Measurements from ENCODE around the gene SELENOW.
A peak's percentile ranks its signal among the peaks of the same experiment; 100 is the strongest.
"Not testable (repeated sequence)": the region's sequence is repeated elsewhere in the genome, so short reads cannot be mapped to it uniquely, and the experiment has no call there.

The SELENOW gene

DNA sequence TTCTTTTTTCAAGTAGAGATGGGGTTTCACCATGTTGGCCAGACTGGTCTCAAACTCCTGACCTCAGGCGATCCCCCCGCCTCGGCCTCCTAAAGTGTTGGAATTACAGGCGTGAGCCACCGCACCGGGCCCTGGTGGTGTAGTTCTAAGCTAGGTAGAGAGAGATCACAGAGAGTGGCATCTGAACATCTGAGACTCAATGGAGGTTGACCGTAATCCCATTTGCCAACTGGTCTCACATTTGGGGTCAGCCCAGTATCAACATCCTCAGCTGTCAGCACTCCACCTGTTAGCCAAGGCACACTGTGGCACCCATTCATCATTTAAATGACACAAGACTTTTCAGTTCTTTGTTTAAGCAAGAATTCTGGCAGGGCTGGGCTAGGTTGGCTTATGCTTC lies 8.1 kb downstream of the SELENOW start:
- no peak for DNase-seq

DNA sequence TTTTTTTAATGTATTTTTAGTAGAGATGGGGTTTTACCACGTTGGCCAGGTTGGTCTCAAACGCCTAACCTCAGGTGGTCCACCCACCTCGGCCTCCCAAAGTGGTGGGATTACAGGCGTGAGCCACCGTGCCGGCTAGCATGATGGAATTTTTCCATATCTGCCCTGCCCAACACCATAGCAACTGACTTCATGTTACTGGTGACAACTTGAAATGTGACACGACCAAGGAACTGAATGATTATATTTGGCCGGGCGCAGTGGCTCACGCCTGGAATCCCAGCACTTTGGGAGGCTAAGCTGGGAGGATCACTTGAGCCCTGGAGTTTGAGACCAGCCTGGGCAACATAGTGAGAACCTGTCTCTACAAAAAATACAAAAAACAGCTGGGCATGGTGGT lies 8.8 kb downstream of the SELENOW start:
- not testable (repeated sequence) for DNase-seq

DNA sequence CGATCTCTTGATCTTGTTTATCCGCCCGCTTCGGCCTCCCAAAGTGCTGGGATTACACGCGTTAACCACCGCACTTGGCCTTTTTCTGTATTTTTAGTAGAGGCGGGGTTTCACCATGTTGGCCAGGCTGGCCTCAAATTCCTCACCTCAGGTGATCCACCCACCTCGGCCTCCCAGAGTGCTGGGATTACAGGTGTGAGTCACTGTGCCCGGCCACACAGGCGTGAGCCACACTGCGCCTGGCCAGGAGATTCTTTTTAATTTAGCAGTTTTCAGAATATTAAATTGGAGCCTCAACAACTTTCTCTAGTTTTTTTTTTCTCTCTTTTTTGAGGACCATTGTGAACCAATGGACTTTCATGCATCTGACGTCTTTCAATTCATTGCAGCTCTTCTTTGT lies 11.3 kb downstream of the SELENOW start:
- DNase-seq: not testable (repeated sequence)

DNA sequence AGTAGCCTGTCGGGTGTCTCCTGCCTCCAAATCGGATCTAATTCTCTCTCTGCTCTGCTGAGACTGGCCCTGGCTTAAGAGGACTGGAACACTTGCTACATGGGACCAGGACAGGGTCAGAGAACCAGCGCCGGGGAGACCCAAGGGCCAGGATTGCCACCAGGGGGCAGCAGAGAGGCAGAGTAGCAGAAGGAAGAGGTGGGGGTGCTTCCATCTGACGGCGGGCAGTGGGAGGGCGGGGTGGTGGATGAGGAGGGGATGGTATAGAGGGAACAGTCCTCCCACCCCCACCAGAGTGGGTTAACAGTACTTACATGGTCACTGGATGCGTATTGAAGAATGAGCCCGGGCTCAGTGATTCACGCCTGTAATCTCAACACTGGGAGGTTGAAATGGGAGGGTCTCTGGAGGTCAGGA lies 11.9 kb downstream of the SELENOW start:
- peak; percentile 47 for DNase-seq

DNA sequence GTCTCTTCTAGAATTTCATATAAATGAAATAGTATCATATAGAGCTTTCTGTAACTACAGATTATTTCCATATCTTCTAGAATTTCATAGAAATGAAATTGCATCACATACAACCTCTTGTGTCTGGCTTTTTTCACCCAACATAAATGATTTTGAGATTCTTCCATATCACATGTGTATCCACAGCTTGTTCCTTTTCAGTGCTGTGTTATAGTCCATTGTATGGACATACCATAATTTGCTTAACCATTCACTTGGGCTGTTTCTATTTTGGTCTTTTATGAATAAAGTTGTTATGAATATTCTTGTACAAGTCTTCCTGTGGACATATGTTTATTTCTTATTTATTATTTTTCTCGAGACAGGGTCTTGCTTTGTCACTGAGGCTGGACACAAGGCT lies 14.1 kb downstream of the SELENOW start:
- no peak for DNase-seq

DNA sequence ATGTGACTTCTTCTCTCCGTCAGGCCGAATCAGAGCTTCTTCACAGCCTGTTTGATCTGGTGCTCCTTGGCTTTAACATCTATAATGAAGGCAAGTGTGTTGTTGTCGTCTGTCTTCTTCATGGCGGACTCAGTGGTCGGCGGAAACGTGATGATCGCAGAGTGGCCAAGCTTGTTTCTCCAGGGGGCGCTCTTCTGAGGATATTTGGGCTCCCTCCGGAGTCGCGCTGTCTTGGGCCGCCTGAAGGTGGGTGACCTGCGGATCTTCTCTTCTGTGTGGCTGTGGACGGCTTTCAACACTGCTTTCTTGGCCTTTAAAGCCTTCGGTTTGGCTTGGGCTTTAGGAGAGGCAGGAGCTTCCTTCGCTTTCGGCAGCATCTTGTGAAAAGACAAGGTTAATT lies 16.0 kb downstream of the SELENOW start:
- no peak for DNase-seq

DNA sequence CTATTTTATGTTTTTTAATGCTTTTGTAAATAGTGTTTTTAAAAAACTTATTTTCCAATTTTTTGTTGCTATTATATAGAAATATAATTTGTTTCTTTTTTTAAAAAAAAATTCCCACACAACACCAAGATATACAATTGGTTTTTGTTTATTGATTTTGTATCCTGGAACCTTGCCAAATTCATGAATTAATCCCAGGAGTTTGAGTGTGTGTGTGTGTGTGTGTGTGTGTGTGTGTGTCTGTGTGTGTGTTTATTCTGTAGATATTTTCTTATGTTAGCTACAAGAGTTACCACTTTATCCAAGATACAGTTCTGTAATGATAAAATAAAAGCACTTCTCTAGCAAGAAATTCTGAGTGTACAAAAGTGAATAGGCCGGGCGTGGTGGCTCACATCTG lies 18.3 kb downstream of the SELENOW start:
- DNase-seq: no peak

DNA sequence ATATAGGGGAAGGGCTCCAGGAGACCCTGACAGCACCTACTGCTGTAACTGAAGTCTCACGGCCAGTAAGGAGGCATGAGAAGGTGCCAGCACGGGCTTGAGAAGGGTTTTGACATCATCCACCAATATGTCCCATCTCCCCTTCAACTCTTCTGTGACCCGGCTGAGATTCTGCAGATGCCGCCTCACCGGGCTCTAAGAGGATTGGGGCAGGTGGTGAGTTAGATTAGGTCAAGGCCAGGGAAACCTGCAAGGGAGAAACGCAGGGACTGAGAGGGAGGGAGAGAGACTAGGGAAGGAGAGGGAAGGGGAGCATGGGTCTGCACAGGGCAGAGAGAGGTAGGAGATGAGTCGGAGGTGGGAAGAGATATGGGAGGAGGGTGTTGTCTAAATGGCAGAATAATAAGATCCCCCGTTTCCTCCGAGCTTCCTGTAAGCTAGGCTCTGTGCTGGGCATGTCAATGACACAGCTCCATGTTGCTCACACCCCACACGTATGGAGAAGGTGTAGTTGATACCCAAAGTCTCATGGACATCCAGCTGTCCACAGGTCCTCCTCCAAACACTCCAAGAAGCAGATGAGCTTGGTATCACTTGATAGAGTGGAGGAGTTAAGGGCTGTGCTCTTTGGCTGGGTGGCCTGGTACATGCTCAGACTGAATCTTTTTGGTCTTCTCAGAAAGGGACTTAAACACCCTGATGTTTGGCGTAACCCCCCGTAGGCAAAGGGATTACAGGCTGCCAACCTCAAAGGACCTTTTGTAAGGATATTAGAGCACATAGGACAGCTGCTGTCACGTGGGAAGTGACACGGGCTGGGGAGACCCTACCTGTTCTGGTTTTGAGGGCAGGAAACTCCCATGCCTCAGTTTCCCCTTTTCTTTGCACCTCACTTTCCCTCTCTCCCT lies 19.7 kb downstream of the SELENOW start:
- no peak for DNase-seq

DNA sequence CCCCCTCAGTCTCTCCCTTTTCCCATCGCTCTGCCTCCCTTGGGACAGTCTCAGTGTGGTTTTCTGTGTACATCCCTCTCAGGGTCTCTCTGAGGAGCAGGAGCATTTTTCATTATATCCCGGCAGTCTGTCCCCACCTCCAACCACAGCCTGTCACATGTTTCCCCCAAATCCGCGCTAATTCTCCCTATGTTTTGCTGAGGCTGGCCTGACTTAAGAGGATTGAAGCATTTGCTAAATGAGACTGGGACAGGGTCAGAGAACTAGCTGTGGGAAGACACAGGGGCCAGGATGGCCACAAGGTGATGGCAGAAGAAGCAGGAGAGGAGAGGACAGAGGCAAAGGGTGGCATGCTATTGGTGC lies 20.4 kb downstream of the SELENOW start:
- no peak for DNase-seq

DNA sequence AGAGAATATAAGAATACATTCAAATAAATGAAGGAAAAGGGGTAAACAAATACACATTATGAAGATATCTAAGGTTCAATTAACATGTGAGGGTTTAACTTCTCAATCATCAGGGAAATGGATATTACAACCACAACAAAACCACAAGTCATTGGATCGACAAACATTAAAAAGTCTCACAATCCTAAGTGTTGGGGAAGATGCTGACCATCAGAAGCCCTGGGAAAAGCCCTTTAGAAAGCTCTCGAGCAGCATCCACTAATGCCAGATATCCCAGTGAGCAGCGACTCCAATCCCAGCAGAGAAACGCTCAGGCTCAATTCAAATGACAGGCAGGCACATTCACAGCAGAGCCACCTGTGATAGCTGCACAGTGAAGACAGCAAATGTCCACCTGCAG lies 22.8 kb downstream of the SELENOW start:
- DNase-seq: no peak

DNA sequence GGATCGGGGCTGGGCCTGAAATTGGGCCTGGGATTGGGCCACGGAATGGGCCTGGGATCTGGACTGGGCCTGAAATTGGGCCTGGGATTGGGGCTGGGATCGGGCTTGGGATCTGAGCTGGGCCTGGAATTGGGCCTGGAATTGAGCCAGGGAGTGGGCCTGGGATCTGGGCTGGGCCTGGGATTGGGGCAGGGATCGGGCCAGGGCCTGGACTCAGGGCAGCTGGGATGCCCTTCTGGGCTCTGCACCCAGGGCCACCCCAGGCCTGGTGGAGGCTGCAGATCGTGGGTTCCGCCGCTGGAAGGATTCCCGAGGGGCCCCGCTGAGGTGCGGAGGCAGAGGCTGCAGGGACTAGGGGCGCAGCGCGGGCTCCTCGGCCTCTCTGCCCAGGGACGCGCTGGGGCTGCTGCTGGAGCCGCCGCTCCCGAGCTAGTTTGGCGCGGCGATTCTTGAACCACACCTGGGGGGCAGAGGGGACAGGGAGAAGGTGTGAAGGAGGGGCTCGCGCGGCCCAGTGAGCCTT lies 24.1 kb downstream of the SELENOW start:
- no peak for DNase-seq

DNA sequence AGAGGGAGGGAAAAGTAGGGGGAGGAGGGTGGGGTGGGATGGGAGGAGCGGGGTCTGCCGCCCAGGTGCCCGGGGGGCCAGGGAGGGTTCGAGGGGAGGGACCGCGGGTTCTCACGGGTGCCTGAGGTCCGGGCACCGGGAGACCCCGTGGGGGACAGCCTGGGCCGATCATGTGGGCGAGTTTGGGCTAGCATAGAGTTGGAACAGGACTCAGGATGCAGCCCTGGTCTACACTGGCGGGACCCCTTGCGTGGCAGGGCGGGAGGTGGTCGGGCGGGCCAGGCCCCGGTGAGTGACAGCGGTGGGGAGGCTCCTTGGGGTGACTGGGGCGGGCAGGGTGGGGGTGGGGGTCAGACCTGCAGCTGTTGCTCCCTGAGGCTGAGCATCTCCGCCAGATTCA lies 24.6 kb downstream of the SELENOW start:
- DNase-seq: not testable (repeated sequence)

DNA sequence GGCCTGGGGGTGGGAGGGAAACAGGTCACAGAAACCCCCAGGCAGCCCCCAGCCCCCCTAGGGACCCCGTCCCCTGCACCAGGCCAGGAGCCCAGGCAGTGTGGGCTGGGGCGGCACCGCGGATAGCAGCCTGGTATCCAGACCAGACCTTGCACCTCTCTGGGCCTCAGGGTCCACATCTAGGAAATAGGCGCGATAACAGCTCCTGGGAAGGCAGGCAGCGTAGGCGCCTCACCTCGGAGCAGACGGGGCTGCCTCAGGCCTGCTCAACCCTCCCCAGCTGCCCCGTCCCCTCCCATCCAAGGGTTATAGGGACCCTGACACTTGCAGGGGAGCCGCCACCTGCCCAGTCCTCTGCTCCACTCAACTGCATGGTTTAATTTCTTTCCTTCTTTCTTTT lies 25.2 kb downstream of the SELENOW start:
- DNase-seq: not testable (repeated sequence)

DNA sequence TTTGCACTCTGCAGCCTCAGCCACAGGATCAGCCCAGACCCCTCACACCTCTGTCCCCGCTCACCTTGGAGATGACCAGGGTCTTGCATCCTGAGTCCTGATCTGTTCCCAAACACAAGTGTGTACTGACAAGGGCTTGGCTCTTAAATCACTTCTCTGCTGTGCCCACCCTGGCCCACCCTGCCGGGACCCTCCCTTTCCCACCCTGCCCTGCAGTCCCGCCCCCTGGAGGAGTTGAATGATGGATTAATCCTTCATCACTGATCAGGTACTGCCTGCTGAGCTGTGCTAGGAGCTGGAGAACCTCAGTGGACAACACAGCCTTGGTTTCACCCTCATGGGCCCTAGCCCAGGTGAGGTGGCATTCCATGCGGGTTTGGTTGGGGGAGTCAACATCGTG lies 25.9 kb downstream of the SELENOW start, which contains the start of gene TPRX1:
TSS of gene TPRX1 (minus strand) at position 101 of the 400 bp plus-strand sequence. CDS start at position 89, 12 bp downstream.
- DNase-seq: not testable (repeated sequence)

DNA sequence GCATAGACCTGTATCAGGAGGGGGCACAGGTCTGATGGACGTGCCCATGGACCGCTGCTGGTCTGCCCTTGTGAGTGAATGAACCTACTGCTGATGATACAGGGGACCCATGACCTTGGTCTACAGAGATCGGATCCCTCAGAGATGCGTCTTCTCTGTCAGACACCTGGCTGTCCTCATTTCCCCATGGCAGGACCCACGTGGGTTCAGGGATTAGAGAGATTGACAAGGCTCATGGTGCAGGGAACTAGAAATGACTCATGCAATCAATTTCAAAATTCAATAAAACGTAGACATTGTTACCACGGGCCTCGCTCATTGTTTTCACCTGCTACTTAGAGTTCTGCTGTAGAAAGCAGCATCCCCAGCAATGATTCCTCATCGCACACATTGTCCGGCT lies 26.8 kb downstream of the SELENOW start:
- DNase-seq: no peak

DNA sequence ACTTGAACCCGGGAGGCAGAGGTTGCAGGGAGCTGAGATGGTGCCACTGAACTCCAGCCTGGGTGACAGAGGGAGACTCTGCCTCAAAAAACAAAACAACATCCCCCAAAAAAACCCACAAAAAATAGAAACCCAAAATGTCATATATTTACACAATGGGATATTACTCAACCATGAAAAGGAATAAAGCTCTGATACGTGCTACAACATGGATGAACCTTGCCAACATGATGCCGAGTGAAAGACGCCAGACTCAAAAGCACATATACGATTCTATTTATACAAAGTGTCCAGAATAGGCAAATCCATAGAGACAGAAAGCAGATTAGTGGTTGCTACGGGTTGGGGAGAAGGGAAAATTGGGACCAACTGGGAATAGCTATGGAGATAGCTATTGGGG lies 27.9 kb downstream of the SELENOW start:
- DNase-seq: no peak

DNA sequence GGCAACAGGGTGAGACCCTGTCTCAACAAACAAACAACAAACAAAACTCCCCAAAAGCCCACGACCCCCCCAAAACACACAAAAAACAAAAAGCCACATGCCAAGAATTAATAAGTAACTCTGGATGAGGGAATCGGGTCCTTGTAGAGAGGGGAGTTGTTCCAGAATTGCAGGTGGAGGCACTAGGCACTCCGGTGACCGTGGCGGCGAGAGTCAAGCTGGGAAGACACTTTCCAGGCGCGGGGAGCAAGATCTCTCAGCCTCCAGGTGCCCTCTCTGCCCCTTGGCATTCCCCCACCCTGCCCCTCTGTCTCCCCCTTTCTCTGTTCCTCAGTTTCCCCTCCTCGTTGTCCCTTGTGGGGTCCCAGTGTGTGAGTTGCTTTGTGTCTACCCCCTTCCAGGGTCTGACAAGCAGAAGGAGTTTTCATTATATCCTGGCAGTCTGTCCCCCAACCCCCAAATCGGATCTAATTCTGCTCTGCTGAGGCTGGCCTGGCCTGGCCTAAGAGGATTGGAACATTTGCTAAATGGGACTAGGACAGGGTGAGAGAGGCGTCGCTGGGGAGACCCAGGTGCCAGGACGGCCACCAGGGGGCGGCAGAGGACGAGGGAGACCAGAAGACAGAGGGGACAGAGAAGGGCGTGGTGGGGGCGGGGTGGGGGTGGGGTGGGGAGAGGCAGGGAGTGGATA lies 34.9 kb downstream of the SELENOW start:
- peak; percentile 59 for DNase-seq

DNA sequence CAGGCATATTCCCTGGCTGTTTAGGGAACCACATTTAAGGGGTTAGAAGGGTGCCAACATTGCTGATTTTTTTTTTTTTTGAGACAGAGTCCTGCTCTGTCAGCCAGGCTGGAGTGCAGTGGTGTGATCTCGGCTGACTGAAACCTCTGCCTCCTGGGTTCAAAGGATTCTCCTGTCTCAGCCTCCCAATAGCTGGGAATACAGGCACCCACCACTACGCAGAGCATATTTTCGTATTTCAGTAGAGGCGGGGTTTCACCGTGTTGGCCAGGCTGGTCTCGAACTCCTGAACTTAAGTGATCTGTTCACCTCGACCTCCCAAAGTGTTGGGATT lies 35.5 kb downstream of the SELENOW start:
- no peak for DNase-seq

DNA sequence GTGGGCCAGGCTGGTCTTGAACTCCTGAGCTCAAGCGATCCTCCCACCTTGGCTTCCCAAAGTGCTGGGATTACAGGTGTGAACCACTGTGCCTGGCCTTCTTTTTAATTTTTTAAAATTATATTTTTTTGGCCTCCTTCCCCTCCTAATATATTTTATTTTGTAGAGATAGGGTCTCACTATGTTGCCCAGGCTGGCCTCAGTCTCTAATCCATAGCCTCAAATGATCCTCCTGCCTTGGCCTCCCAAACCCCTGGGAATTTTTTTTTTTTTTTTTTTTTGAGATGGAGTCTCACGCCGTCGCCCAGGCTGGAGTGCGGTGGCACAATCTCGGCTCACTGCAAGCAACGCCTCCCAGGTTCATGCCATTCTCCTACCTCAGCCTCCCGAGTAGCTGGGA lies 37.8 kb downstream of the SELENOW start:
- DNase-seq: not testable (repeated sequence)

DNA sequence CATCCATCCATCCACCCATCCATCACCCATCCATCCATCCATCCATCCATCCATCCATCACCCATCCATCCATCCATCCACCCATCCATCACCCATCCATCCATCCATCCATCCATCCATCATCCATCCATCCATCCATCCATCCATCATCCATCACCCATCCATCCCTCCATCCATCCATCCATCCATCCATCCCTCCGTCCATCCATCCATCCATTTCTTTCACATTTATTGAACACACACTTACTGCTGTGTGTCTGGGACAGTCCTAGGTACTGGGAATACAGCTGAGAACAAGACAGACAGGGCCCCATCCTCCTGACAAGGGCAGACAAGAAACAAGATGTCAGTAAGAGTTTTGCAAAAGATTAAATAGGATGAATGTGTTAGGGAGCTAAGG lies 39.7 kb downstream of the SELENOW start:
- not testable (repeated sequence) for DNase-seq

DNA sequence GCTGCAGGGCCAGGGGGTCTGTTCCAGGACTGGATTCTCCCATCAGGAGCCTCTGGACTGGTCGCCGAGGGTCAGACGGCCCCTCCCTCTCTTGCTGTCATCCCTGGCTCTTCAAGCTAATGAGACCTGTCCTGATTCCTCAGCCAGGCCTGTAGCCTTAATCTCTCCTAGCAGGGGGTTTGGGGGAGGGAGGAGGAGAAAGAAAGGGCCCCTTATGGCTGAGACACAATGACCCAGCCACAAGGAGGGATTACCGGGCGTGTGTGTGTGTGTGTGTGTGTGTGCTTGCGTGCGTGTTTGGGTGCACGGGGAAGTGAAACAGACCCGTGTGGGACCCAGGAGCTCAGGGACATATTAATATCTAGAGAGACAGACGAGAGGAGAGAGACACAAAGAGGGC lies 41.4 kb downstream of the SELENOW start:
- peak; percentile 66 for DNase-seq

DNA sequence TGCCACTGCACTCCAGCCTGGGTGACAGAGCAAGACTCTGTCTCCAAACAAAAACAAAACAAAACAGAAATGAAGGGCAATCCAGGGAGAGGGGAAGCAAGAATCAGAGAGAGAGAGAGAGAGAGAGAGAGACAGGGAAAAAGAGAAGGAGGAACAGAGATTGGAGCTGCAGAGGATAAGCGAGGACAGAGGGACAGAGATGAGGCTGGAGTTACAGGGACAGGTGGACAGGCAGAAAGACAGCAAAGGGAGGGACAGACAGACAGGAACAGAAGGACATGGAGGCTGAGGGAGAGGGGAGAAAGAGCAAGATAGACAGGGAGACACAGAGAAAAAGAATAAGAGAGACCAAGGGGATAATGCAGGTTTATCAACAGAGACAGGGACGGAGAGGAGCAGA lies 41.9 kb downstream of the SELENOW start:
- DNase-seq: no peak

DNA sequence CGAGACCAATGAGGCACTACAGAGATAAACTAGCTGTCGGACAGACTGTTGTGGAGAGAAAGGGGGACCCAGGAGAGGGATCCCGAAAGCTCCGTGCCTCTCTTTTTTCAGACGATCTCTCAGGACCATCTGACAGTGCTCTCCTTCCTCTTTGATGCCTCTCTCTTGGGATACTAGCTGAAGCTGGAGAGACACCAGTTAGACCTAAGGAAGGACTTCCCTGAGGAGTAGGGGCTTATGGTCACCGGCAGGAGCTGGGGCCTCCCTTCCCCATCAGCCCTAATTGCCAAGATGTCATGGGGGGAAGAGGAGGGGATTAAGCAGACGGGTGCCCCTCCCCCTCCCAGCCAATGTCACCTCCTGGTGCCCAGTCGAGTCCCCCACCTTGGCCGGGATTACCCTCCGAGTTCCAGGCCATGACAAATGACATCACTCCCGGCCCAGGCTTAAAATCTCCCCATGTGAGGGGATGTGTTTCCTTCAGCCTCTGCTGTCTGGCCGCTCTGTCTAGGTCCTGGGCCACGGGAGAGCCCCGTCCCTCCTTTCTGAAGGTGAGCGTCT lies 43.0 kb downstream of the SELENOW start, which contains the start of gene CRX:
TSS of gene CRX (plus strand) at position 478 of the 561 bp plus-strand sequence. CDS start 12,507 bp downstream, outside the sequence.
- DNase-seq: no peak

DNA sequence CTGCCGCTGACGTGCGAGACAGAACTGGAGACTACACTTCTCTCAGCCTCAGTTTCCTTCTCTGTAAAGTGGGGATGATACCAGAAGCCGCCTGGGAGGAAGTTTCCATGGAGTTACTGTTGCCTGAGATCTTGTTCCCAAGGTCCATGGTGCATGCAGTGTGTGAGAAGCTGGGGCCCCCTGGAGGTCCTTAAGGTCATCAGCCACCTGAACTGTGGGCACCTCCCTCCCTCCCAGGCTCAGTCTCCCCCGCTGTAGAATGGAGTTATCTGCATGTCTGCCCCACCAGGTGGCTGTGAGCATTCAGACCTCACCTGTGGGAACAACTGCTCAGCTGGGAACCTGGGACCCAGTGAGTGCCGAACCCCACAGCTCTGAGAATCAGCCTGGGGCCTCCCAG lies 45.9 kb downstream of the SELENOW start:
- no peak for DNase-seq
